Testis (tissue), 2 donors: ENCODE data around the gene ERCC6L2.

ENCODE experiments used
- CTCF ChIP-seq, 3 experiments: fragments of 450-650 bp in 2 of 3; fragments of 200-600 bp in 1 of 3; sonication (generic) in 1 of 3; IDR thresholded peaks; one replicate each; pipeline ENCODE4 v1.5.1; 2016 to 2019; ENCODE audit warnings: antibody characterized with exemption in 3 of 3, mild to moderate bottlenecking in 2 of 3, moderate library complexity in 1 of 3
- POLR2A ChIP-seq: fragments of 450-650 bp; IDR thresholded peaks from one replicate; pipeline ENCODE4 v1.6.1; 2017; ENCODE audit warnings: antibody characterized with exemption, mild to moderate bottlenecking, moderate library complexity

GRCh38 chr9:95910023-95910707 is 34.7 kb downstream of the ERCC6L2 start:
- TF ChIP-seq CTCF (IDR thresholded peaks at IDR 0.05): no peak
- no peak for TF ChIP-seq POLR2A
